Spleen (tissue), 11 donors: ENCODE measurements around the gene PIPOX. TPM values are rescaled to one million over a fixed set of nuclear protein-coding genes. Genes with fewer than 3 reads are reported as not detected.

Experiments used
- DNase-seq: peaks from one replicate; pipeline ENCODE4 v3.0.0-alpha.2; 2020
- H3K27ac ChIP-seq, 8 donors: fragments of 200-600 bp; sonication (generic) in 7 of 8; 1 replicate in 4 of 8; 2 replicates in 4 of 8; pipeline versions ENCODE4 v1.5.0 to v1.8.0; 2016 to 2021; ENCODE audit warnings: inconsistent platforms in 4 of 8, mild to moderate bottlenecking in 4 of 8, moderate library complexity in 1 of 8
- H3K27me3 ChIP-seq, 7 donors: fragments of 200-600 bp; sonication (generic) in 6 of 7; replicated peaks in 1 of 7; 1 replicate in 4 of 7; 2 replicates in 3 of 7; pipeline versions ENCODE4 v1.5.0 to v1.8.0; 2016 to 2021; ENCODE audit warnings: inconsistent platforms in 3 of 7, mild to moderate bottlenecking in 1 of 7
- H3K36me3 ChIP-seq, 6 donors: fragments of 200-600 bp; sonication (generic) in 5 of 6; 1 replicate in 4 of 6; 2 replicates in 2 of 6; pipeline versions ENCODE4 v1.5.0 to v1.8.0; 2016 to 2021; ENCODE audit warnings: inconsistent platforms in 2 of 6
- H3K4me1 ChIP-seq, 6 donors: fragments of 200-600 bp; sonication (generic) in 5 of 6; 1 replicate in 3 of 6; 2 replicates in 3 of 6; pipeline versions ENCODE4 v1.5.0 to v1.8.0; 2016 to 2021; ENCODE audit warnings: inconsistent platforms in 3 of 6
- H3K4me3 ChIP-seq, 8 donors: fragments of 200-600 bp; sonication (generic) in 7 of 8; 1 replicate in 4 of 8; 2 replicates in 4 of 8; pipeline versions ENCODE4 v1.5.0 to v1.8.0; 2016 to 2021; ENCODE audit warnings: inconsistent platforms in 4 of 8, mild to moderate bottlenecking in 4 of 8, moderate library complexity in 2 of 8
- H3K9me3 ChIP-seq, 8 donors: fragments of 200-600 bp; sonication (generic) in 7 of 8; 1 replicate in 4 of 8; 2 replicates in 4 of 8; pipeline versions ENCODE4 v1.5.0 to v1.8.0; 2016 to 2021; ENCODE audit warnings: inconsistent platforms in 4 of 8
- POLR2A ChIP-seq, 3 donors: fragments of 450-650 bp; IDR thresholded peaks; one replicate each; pipeline ENCODE4 v1.5.1; 2017; ENCODE audit warnings: antibody characterized with exemption in 3 of 3, mild to moderate bottlenecking in 1 of 3
- POLR2AphosphoS5 ChIP-seq, 3 donors: sonication (generic); formaldehyde crosslinking; IDR thresholded peaks; one replicate each; pipeline ENCODE4 v1.5.1; 2017; ENCODE audit warnings: antibody characterized with exemption in 3 of 3
- WGBS, 5 donors: extraction: QIAGEN DNeasy Blood & Tissue Kit in 3 of 5; methylation state at CpG; one replicate each; pipeline versions ENCODE4 v1.1.5 to v1.1.7; 2013 to 2018; 5-methylcytosine and 5-hydroxymethylcytosine counted together
- intact Hi-C: fragments of 100-400 bp; cut with DNase I; formaldehyde crosslinking; loops from one replicate; pipeline ENCODE4 v1.15.0; 2023; ENCODE audit warnings: low total_unique reads
- polyA plus RNA-seq, 3 donors: library from polyadenylated mRNA; stranded (reverse); fragments of 200-250 nt; gene quantifications; one replicate each; pipeline ENCODE4 v1.2.1, GENCODE V29; 2013
- total RNA-seq, 7 donors: library from RNA; depleted of rRNA in 3 of 7; stranded (reverse); fragments of >200 nt in 3 of 7; fragmentation: NEBNext Ultra II Directional in 4 of 7; extraction: Animal tissue kit (Norgen Biotek cat#: 25700) in 4 of 7; gene quantifications; one replicate each; pipeline versions ENCODE4 v1.1.0 to v1.2.1, GENCODE V29; 2016 to 2021
- TF ChIP-seq, protein P1 (sequence below), 11 experiments: fragments of 200-600 bp in 7 of 11; fragments of 450-650 bp in 4 of 11; sonication (generic) in 4 of 11; IDR thresholded peaks in 8 of 11; conservative IDR thresholded peaks in 3 of 11; 1 replicate in 7 of 11; 2 replicates in 4 of 11; pipeline versions ENCODE4 v1.4.0 to v1.8.0; 2016 to 2021; ENCODE audit warnings: antibody characterized with exemption in 11 of 11, inconsistent platforms in 4 of 11, mild to moderate bottlenecking in 1 of 11
- donor health status: healthy with polysubstance abuse.
- donor health status: DM: no; HTN: no; CAD: no; lungs with moderate emphysema.
- donor health status: DM: no; HTN: no; CAD: no.
- donor health status: Bipolar disorder and iron deficiency.
- donor health status: healthy.
- donor health status: DM: no; HTN: no; CAD: no.
- donor health status: DM: yes; HTN: yes; CAD: no.

PIPOX gene
- total and polyA plus RNA-seq, 10 donors, result 0.64 to 8.3 (median 4.7) TPM

DNA sequence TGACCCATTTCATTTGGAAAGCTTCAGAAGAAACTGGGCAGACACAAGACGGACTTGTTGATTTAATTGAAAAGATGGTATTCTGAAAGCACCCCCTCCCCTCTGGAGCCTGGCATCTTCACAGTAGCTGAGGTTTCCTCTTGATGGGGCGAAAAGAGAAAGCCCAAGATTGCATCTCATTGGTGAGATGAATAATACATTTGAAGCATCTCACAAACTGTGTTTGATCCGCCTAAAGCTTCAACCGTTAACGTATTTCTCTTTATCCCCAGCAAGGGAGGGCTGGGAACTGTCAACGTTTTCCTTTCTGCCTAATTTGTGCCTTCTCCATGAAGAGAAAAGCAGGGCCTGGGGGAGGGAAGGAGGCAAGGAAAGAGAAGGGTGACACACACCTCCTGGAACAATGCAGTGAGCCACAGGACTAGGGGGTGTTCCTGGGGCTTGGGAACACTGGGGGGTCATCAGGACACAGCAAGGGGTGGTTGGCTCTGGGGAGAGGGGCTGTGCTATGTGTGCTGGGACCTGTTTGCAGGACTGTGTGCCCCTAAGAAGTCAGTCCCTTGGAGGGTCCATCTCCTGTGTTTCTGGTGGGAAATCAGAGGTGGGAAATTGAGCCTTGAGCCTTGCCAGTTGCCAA, 18.5 kb upstream of the PIPOX start:
- H3K4me3 ChIP-seq, result no peak overlapping the region
- TF ChIP-seq, protein P1, sequence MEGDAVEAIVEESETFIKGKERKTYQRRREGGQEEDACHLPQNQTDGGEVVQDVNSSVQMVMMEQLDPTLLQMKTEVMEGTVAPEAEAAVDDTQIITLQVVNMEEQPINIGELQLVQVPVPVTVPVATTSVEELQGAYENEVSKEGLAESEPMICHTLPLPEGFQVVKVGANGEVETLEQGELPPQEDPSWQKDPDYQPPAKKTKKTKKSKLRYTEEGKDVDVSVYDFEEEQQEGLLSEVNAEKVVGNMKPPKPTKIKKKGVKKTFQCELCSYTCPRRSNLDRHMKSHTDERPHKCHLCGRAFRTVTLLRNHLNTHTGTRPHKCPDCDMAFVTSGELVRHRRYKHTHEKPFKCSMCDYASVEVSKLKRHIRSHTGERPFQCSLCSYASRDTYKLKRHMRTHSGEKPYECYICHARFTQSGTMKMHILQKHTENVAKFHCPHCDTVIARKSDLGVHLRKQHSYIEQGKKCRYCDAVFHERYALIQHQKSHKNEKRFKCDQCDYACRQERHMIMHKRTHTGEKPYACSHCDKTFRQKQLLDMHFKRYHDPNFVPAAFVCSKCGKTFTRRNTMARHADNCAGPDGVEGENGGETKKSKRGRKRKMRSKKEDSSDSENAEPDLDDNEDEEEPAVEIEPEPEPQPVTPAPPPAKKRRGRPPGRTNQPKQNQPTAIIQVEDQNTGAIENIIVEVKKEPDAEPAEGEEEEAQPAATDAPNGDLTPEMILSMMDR (IDR thresholded peaks at IDR 0.05 in 8 of 11, conservative IDR thresholded peaks at IDR 0.05 in 3 of 11), result no peak
- TF ChIP-seq POLR2AphosphoS5 (IDR thresholded peaks at IDR 0.05), result no peak
- no peak for TF ChIP-seq POLR2A (IDR thresholded peaks at IDR 0.05)
- DNase-seq, result no peak
- intact Hi-C loops, result no loop called here
- no peak overlapping the region for H3K27ac ChIP-seq
- H3K36me3 ChIP-seq, result no peaks in the 10 kb centered on the region
- no peaks in the 10 kb centered on the region for H3K9me3 ChIP-seq
- 50 to 74% (median 68%) methylated on average over 6 of the region's 6 CpGs for WGBS, 5 donors
- peaks cover 0 to 11% (median 9%) of the 10 kb centered on the region in 6 donors for H3K4me1 ChIP-seq
- peaks cover 0 to 88% (median 13%) of the 10 kb centered on the region in 7 donors for H3K27me3 ChIP-seq

DNA sequence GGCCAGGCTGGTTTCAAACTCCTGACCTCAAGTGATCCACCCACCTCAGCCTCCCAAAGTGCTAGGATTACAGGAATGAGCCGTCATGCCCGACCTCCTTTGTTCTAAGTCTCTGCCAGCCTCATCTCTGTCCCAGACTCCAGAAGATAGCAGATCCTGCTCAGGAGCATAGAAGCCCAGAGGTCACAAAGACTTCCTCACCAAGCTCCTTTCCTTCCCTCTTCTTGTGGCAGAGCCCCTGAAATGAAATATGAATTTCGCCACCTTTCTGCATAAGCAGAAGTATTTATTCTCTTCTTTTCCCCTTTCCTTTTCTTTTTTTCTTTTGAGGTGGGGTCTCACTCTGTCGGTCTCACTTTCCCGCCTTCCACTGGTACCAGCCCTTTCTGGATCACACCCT, 11.5 kb upstream of the PIPOX start:
- H3K4me1 ChIP-seq, result no peaks in the 10 kb centered on the region
- intact Hi-C loops, result no loop called here
- no peak for DNase-seq
- H3K27me3 ChIP-seq, result peaks cover 0 to 85% (median 10%) of the 10 kb centered on the region in 7 donors
- peaks cover 0 to 23% (median 15%) of the 10 kb centered on the region in 8 donors for H3K9me3 ChIP-seq
- TF ChIP-seq POLR2A (IDR thresholded peaks at IDR 0.05) (no peak), POLR2AphosphoS5 (IDR thresholded peaks at IDR 0.05) (no peak)
- TF ChIP-seq, protein P1 (IDR thresholded peaks at IDR 0.05 in 8 of 11, conservative IDR thresholded peaks at IDR 0.05 in 3 of 11), result no peak
- no peak overlapping the region for H3K4me3 ChIP-seq
- WGBS, 5 donors, result 28 to 51% (median 36%) methylated on average over 5 of the region's 5 CpGs
- H3K27ac ChIP-seq, result no peak overlapping the region
- no peaks in the 10 kb centered on the region for H3K36me3 ChIP-seq

DNA sequence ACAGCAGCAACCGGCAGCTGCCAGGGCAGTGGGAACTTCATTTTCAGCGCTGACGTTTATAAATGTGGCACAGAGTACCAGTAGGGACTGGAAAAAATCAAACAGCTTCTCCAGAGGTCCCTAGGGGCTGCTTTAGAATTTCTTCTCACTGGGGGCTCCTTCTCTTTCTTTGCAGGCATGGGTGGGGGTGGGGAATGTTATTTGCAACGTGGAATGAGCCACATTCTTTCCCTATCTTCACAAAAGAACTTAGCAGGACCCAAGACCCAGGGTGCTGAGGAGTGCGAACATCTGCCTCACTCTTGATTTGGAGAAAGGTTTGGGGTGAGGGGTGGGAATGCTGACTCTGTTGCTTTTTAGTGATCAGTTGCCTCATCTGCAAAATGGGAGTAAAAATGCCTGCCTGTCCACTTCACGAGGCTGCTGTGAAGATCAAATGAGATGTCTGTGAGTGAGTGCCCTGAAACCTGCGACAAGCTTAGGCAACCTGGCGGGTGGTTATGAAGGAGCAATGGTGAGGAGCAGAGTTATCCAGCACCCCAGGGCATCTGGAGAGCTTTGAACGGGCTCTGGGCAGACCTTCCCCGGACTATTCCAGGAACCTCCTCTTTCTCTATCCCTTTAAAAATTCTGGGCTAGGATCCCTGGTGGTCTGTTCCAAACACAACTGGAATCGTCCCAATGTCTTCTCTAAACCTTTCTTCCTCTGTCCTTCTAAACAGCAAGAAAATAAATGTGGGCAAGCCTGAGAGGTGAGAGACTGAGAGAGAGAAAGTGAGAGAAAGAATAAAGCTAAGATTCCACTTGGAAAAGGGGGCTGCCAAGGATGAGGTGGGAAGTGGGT, 10.7 kb upstream of the PIPOX start:
- Histone ChIP-seq H3K4me3 (no peak overlapping the region), H3K36me3 (no peaks in the 10 kb centered on the region), H3K4me1 (no peaks in the 10 kb centered on the region), H3K27ac (no peak overlapping the region), H3K9me3 (peaks cover 0 to 23% (median 15%) of the 10 kb centered on the region in 8 donors), H3K27me3 (peaks cover 0 to 81% (median 10%) of the 10 kb centered on the region in 7 donors)
- TF ChIP-seq, protein P1 (IDR thresholded peaks at IDR 0.05 in 8 of 11, conservative IDR thresholded peaks at IDR 0.05 in 3 of 11), result no peak
- TF ChIP-seq POLR2A (IDR thresholded peaks at IDR 0.05), result no peak
- WGBS, 5 donors, result 37 to 50% (median 43%) methylated on average over 11 of the region's 11 CpGs
- DNase-seq, result no peak
- intact Hi-C loops, result no loop called here

DNA sequence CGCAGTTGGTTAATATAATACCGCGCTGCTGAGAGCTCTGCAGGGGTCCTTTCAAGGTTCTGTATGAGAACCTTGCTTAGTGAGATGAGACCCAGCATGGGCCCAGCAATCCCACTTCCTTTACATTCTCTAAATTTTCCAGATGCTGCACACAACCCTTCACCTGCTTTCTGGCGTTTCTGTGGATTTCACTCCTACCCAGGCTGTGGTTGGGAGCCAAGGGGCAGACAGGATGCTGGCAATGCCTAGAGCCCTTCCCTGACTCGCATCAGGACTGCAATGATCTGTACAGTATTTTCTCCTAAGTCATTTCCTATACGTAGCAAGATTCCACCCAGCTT, 10.1 kb upstream of the PIPOX start:
- intact Hi-C loops, result no loop called here
- Histone ChIP-seq H3K36me3 (no peaks in the 10 kb centered on the region), H3K4me1 (no peaks in the 10 kb centered on the region), H3K27me3 (peaks cover 0 to 81% (median 10%) of the 10 kb centered on the region in 7 donors), H3K9me3 (peaks cover 0 to 23% (median 15%) of the 10 kb centered on the region in 8 donors), H3K27ac (no peak overlapping the region), H3K4me3 (no peak overlapping the region)
- no peak for DNase-seq
- no peak for TF ChIP-seq POLR2AphosphoS5 (IDR thresholded peaks at IDR 0.05)
- TF ChIP-seq POLR2A (IDR thresholded peaks at IDR 0.05), result no peak
- TF ChIP-seq, protein P1 (IDR thresholded peaks at IDR 0.05 in 8 of 11, conservative IDR thresholded peaks at IDR 0.05 in 3 of 11), result no peak
- 27 to 49% (median 39%) methylated on average over 6 of the region's 6 CpGs for WGBS, 5 donors
